Gastroesophageal sphincter (tissue), 4 donors: ENCODE measurements around the gene GPR137B. TPM values are rescaled to one million over a fixed set of nuclear protein-coding genes. Genes with fewer than 3 reads are reported as not detected.

Experiments used
- ATAC-seq: fragments of 150-250 bp; one replicate; pipeline ENCODE4 v1.9.1; 2016; ENCODE audit warnings: mild to moderate bottlenecking, moderate library complexity
- H3K27ac ChIP-seq, 4 donors: fragments of 200-600 bp; sonication (generic) in 3 of 4; 1 replicate in 3 of 4; 2 replicates in 1 of 4; pipeline ENCODE4 v1.5.1; 2016 to 2019
- H3K27me3 ChIP-seq: fragments of 200-600 bp; sonication (generic); one replicate; pipeline ENCODE4 v1.5.1; 2019
- H3K36me3 ChIP-seq, 2 donors: fragments of 200-600 bp; sonication (generic); one replicate each; pipeline ENCODE4 v1.5.1; 2019; ENCODE audit warnings: control low read depth in 1 of 2
- H3K4me1 ChIP-seq, 3 donors: fragments of 200-600 bp; sonication (generic); 1 replicate in 2 of 3; 2 replicates in 1 of 3; pipeline ENCODE4 v1.5.1; 2016 to 2019; ENCODE audit warnings: control low read depth in 2 of 3
- H3K4me3 ChIP-seq, 2 donors: fragments of 200-600 bp; sonication (generic); one replicate each; pipeline ENCODE4 v1.5.1; 2019; ENCODE audit warnings: mild to moderate bottlenecking in 1 of 2, moderate library complexity in 1 of 2
- H3K9me3 ChIP-seq, 3 donors: fragments of 200-600 bp; sonication (generic); one replicate each; pipeline ENCODE4 v1.5.1; 2017 to 2019; ENCODE audit warnings: control low read depth in 2 of 3
- EP300 ChIP-seq: sonication (generic); formaldehyde crosslinking; IDR thresholded peaks from one replicate; pipeline ENCODE4 v1.6.1; 2017; ENCODE audit warnings: antibody characterized with exemption, mild to moderate bottlenecking
- POLR2A ChIP-seq, 2 donors: fragments of 450-650 bp; IDR thresholded peaks; one replicate each; pipeline ENCODE4 v1.6.1; 2017; ENCODE audit warnings: antibody characterized with exemption in 2 of 2, mild to moderate bottlenecking in 2 of 2, moderate library complexity in 1 of 2
- POLR2AphosphoS5 ChIP-seq: sonication (generic); formaldehyde crosslinking; IDR thresholded peaks from one replicate; pipeline ENCODE4 v1.6.1; 2017; ENCODE audit warnings: antibody characterized with exemption
- WGBS, 2 donors: methylation state at CpG; one replicate each; pipeline ENCODE4 v1.1.5; 2018; ENCODE audit warnings: low coverage in 1 of 2; 5-methylcytosine and 5-hydroxymethylcytosine counted together
- total RNA-seq, 4 donors: library from RNA; depleted of rRNA; stranded (reverse); fragments of >200 nt; gene quantifications; one replicate each; pipeline ENCODE4 v1.1.0, GENCODE V29; 2016
- TF ChIP-seq, protein P1 (sequence below), 4 experiments: fragments of 200-600 bp in 2 of 4; fragments of 450-650 bp in 2 of 4; sonication (generic) in 1 of 4; IDR thresholded peaks; one replicate each; pipeline ENCODE4 v1.5.1; 2017 to 2019; ENCODE audit warnings: antibody characterized with exemption in 4 of 4, mild to moderate bottlenecking in 2 of 4, moderate library complexity in 2 of 4

GPR137B gene
- total RNA-seq, 4 donors from 2014 or later = 11.4 to 17.7 (median 14.1) TPM

DNA sequence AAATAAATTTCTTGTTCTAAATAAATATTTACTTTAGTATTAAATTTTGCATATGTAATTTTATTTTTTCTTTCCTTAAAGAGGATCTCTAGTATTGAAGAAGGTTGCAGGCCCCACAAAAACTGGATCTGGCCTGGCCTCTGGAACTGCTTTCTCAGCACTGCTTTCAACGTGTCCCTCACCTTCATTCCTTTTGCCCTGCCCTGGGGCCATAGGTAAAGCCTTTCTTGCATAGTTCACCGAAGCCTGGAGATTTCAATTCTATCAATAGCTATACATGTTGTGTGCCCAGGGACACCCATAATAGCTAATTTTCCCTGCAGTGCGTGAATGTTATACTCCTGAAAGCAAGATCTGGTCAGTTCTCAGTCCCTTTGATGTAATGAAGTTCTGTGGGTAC lies 12.0 kb upstream of the GPR137B start:
- no peaks in the 10 kb centered on the region for H3K36me3 ChIP-seq
- H3K4me3 ChIP-seq = no peak overlapping the region
- 76 to 84% methylated on average over 3 of the region's 3 CpGs for WGBS, 2 donors
- no peaks in the 10 kb centered on the region for H3K4me1 ChIP-seq
- no peak for ATAC-seq
- H3K9me3 ChIP-seq = peaks cover 0 to 6% (median 0%) of the 10 kb centered on the region in 3 donors
- TF ChIP-seq EP300 (no peak), POLR2AphosphoS5 (no peak), POLR2A (IDR thresholded peaks at IDR 0.05) (no peak)
- TF ChIP-seq, protein P1, sequence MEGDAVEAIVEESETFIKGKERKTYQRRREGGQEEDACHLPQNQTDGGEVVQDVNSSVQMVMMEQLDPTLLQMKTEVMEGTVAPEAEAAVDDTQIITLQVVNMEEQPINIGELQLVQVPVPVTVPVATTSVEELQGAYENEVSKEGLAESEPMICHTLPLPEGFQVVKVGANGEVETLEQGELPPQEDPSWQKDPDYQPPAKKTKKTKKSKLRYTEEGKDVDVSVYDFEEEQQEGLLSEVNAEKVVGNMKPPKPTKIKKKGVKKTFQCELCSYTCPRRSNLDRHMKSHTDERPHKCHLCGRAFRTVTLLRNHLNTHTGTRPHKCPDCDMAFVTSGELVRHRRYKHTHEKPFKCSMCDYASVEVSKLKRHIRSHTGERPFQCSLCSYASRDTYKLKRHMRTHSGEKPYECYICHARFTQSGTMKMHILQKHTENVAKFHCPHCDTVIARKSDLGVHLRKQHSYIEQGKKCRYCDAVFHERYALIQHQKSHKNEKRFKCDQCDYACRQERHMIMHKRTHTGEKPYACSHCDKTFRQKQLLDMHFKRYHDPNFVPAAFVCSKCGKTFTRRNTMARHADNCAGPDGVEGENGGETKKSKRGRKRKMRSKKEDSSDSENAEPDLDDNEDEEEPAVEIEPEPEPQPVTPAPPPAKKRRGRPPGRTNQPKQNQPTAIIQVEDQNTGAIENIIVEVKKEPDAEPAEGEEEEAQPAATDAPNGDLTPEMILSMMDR (IDR thresholded peaks at IDR 0.05) = no peak
- H3K27ac ChIP-seq = no peak overlapping the region
- H3K27me3 ChIP-seq = no peaks in the 10 kb centered on the region

DNA sequence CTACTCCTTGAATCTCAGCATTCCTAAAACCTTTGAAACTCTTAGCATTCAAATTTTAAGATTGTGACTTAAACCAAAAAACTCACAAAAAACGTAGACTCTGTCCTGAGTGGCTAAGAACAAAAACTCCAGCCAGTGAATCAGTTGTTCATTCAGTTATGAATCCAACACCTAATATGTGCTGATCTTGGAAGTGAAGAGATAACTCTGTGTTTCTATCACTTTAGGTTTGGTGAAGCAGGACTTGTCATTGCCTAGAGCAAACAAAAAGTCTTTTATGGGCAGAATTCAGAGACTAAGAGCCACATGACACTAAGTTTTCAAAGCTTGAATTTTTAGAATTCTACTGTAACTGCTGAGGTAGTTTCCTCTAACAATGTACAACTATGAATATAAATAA lies 10.4 kb upstream of the GPR137B start:
- H3K27me3 ChIP-seq = peaks cover 9% of the 10 kb centered on the region
- H3K4me1 ChIP-seq = no peaks in the 10 kb centered on the region
- TF ChIP-seq EP300 (no peak), POLR2AphosphoS5 (no peak), POLR2A (IDR thresholded peaks at IDR 0.05) (no peak)
- TF ChIP-seq, protein P1 (IDR thresholded peaks at IDR 0.05) = no peak
- H3K4me3 ChIP-seq = no peak overlapping the region
- H3K27ac ChIP-seq = no peak overlapping the region
- 22 to 69% methylated on average over 1 of the region's 1 CpG for WGBS, 2 donors
- ATAC-seq = no peak
- H3K9me3 ChIP-seq = peaks cover 0 to 6% (median 0%) of the 10 kb centered on the region in 3 donors
- H3K36me3 ChIP-seq = no peaks in the 10 kb centered on the region

DNA sequence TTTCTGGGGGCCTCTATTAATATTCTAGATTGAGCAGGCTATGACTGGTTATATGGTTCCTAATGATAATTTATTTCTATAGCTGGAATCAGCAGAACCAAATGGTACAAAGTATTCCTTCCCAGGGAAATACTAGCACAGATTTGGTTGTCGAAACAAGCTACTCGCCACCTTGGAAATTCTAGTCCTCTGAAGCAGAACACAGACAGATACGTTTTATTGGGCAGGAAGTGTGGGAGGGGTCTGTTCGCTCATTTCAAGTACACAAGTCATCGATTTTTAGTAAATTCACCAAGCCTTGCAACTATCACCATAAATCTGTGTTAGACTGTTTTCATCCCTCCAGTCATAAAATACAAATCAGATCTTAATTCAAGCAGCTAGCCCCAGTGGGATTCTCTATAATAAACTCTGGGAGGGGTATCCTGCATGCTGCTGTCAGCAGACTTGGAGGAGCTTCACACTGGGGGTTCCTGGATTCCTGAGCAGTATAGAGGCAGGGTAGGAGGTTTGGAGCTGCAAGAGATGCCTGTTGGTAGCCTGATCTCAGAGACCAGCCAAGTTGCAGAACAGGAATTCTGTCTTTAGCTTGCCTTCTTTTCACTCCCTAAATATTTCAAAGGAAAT lies 9.8 kb upstream of the GPR137B start:
- 68 to 83% methylated on average over 3 to 5 of the region's 5 CpGs for WGBS, 2 donors

DNA sequence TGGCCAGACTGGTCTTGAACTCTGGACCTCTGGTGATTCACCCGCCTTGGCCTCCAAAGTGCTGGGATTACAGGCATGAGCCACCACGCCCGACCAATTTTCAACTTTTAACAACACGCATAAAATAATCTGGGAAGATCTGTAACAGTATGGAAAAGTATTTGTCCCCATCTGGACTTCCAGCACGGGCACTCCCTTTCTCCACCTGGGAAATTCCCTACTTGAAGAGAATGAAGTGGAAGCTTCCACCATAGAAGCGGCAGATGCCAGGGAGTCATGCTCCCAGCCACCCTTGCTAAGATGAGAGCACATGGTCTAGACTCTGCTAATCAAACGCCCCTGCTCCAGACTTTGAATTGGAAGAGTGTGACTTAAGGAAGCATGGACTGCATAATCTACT lies 9.0 kb upstream of the GPR137B start:
- TF ChIP-seq, protein P1 (IDR thresholded peaks at IDR 0.05) = no peak
- TF ChIP-seq POLR2AphosphoS5 (no peak), EP300 (no peak), POLR2A (IDR thresholded peaks at IDR 0.05) (no peak)
- Histone ChIP-seq H3K4me1 (no peaks in the 10 kb centered on the region), H3K9me3 (peaks cover 0 to 6% (median 0%) of the 10 kb centered on the region in 3 donors), H3K4me3 (no peak overlapping the region), H3K36me3 (no peaks in the 10 kb centered on the region), H3K27ac (no peak overlapping the region), H3K27me3 (peaks cover 14% of the 10 kb centered on the region)
- ATAC-seq = no peak
- WGBS, 2 donors = 57 to 76% methylated on average over 2 to 7 of the region's 7 CpGs

More for the DNA sequence above, 9.8 kb upstream of the GPR137B start:
- Histone ChIP-seq H3K36me3 (no peaks in the 10 kb centered on the region), H3K9me3 (peaks cover 0 to 6% (median 0%) of the 10 kb centered on the region in 3 donors), H3K27ac (no peak overlapping the region), H3K4me1 (no peaks in the 10 kb centered on the region), H3K27me3 (peaks cover 9% of the 10 kb centered on the region), H3K4me3 (no peak overlapping the region)
- no peak for ATAC-seq
- TF ChIP-seq EP300 = no peak

- no peak overlapping the region for H3K4me3 ChIP-seq
- ATAC-seq = no peak
- peaks cover 0 to 6% (median 0%) of the 10 kb centered on the region in 3 donors for H3K9me3 ChIP-seq
- WGBS, 2 donors = 67 to 89% methylated on average over 1 of the region's 1 CpG
- TF ChIP-seq, protein P1 (IDR thresholded peaks at IDR 0.05) = no peak
- no peak for TF ChIP-seq POLR2A (IDR thresholded peaks at IDR 0.05)
- TF ChIP-seq POLR2AphosphoS5 = no peak
- TF ChIP-seq EP300 = no peak
- H3K27ac ChIP-seq = no peak overlapping the region
- no peaks in the 10 kb centered on the region for H3K4me1 ChIP-seq
- H3K36me3 ChIP-seq = no peaks in the 10 kb centered on the region
- peaks cover 16% of the 10 kb centered on the region for H3K27me3 ChIP-seq
Observed at GRCh38 chr1:236133802-236134201, 8.5 kb upstream of the GPR137B start.
